CD4-positive, alpha-beta T cell treated with Interleukin-15 for 1 hour (primary cell): ENCODE measurements around the gene HBZ.
"Not testable (repeated sequence)": the region's sequence is repeated elsewhere in the genome, so short reads cannot be mapped to it uniquely, and the experiment has no call there.

Experiments used
- DNase-seq: peaks from one replicate; pipeline ENCODE4 v3.0.0-alpha.2; 2020

HBZ gene

GRCh38 chr16:138049-138417, 14.4 kb upstream of the HBZ start:
- no peak for DNase-seq

DNA sequence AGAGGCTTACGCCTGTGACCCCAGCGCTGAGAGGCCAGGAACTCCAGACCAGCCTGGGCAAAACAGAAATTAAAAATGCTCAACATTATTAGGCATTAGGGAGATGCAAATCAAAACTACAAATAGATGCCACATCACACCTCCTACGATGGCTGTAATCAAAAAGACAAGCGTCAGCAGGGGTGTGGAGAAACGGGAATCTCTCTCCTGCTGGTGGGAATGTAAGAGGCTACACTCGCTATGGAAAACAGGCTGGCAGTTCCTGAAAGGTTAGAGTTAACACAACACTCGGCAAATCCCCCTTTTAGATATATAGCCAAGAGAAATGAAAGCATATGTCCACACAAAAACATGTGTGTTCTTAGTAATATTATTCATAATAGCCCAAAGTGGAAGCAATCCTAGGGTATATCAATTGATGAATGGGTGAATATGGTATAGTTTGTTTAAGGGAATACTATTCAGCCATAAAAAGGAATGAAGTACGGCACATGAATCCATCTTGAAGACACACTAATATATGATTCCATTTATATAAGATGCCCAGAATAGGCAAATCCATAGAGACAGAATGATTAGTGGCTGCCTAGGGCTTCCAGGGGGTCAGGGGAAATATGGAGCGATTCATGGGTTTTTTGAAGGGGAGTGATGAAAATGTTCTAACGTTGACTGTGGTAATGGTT, 12.1 kb upstream of the HBZ start:
- DNase-seq: no peak

GRCh38 chr16:142405-142967, 10.0 kb upstream of the HBZ start:
- no peak for DNase-seq

DNA sequence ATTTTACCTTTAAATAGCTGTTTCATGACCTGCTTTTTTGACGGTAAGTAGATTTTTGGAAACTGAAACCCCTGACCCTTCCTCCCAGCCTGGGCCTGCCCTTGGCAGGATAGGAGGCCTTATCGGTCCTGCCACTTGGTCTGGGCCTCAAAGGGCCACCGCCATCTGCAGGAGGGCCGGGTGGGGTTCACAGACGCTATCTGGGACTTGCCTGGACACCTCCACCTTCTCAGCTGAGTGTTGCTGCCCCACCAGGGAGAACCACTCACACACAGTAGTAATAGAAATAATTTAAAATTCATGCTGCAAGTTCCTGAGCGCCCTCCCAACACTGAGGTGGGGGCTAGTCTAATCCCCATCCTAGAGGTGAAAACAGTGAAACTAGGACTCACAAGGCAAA, 9.4 kb upstream of the HBZ start:
- no peak for DNase-seq

GRCh38 chr16:143456-143855, 9.0 kb upstream of the HBZ start:
- no peak for DNase-seq

- no peak for DNase-seq
Observed at GRCh38 chr16:144797-145252, 7.6 kb upstream of the HBZ start.

GRCh38 chr16:146646-147045, 5.8 kb upstream of the HBZ start:
- DNase-seq: no peak

DNA sequence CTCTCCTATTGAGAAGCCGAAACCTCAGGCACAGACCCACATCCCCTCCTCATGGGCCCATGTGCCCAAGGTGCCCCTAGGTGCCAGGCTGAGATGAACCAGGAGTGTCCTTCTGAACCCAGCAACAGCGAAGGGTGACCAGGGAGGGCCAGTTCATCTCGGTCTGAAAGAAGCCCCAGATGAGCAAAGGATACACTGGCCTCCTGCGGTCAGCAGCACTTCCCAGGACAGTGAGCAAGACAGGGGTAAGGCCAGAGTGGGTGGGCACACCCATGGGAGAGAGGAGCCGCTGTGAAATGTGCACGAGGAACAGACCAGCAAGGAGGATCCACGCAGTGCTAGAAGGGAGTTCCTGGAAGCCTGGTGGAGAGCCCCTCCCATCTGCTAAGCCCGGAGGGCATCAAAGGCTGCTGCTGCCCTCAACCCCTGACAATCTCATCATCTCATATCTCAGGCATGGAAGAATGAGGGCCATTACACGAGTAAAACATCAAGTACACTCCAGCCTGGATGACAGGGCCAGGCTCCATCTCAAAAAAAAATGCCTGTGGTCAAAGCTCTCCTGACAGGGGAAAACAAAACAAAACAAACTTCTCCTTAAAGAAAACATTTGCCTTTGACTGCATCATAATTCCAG, 3.3 kb upstream of the HBZ start:
- DNase-seq: no peak

DNA sequence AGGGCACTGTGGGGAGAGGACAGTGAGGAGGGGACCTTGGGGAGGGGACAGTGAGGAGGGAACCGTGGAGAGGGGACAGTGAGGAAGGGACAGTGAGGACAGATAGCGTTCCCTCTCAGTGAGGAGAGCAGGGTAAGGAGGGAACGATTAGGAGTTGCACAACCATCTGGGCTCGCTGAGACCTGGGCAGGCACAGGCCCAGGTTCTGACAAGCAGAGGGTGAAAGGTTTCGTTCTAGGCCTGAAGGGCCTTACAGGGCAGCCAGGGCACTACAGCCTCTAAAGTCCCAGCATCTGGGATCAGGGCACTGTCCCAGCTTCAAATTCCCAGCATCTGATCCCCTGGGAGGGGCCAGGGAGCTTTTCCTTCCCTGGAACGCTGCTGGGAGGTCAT, 681 bp downstream of the HBZ start:
- not testable (repeated sequence) for DNase-seq

DNA sequence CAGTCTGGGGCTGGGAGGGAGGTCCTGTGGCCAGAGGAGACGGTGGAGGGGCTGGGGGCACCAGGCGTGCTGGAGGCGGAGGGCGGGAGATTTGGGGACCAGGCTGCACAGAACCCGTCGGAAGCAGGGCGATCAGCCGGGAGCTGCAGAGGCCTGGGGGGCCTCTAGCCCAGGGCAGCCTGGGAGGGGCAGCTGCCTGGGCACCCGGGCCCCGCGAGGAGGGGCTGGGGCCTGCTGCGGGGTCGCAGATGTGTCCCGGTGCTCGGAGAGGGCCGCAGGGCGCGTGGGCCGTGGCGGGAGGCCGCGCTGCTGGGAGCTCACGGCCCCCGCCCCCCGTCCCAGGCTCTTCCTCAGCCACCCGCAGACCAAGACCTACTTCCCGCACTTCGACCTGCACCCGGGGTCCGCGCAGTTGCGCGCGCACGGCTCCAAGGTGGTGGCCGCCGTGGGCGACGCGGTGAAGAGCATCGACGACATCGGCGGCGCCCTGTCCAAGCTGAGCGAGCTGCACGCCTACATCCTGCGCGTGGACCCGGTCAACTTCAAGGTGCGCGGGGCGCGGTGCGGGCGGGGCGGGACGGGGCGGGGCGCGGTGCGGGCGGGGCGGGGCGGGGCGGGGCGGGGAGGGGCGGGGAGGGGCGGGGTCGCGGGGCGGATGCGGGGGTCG, 1.2 kb downstream of the HBZ start:
- not testable (repeated sequence) for DNase-seq

DNA sequence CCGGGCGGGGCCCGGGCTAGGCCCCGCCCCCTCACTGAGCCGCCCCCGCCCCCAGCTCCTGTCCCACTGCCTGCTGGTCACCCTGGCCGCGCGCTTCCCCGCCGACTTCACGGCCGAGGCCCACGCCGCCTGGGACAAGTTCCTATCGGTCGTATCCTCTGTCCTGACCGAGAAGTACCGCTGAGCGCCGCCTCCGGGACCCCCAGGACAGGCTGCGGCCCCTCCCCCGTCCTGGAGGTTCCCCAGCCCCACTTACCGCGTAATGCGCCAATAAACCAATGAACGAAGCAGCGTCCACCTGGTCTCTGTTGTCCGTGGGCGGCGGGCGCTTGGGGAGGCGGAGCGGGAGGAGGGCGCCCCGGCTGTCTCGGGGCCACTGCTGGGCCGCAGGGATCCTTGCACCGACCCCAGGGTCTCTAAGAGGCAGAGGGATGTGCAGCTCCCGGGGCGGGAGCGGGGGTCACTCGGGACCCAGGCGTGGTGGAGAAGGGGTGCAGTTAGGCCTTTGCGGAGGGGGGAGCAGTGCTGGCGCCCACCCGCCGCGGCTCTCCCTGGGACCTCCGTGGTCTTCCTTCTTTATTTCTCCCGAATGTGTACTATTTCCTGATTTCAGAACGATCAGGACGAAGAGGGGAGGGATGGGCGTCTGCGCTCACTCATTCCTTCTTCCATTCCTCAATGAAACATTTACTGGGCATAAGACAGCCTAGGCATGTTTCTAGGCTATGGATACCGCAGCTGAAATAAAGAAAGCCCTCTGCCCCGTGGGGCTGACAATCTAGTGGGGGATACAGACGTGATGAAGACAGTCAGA, 2.0 kb downstream of the HBZ start:
- no peak for DNase-seq

GRCh38 chr16:155031-155398, 2.6 kb downstream of the HBZ start:
- DNase-seq: no peak

GRCh38 chr16:159136-159849, 6.8 kb downstream of the HBZ start:
- no peak for DNase-seq

DNA sequence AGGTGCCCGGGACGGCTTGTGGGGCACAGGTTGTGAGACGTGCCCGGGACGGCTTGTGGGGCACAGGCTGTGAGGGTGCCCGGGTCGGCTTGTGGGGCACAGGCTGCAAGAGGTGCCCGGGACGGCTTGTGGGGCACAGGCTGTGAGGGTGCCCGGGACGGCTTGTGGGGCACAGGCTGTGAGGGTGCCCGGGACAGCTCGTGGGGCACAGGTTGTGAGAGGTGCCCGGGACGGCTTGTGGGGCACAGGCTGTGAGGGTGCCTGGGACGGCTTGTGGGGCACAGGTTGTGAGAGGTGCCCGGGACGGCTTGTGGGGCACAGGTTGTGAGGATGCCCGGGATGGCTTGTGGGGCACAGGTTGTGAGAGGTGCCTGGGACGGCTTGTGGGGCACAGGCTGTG, 7.8 kb downstream of the HBZ start:
- not testable (repeated sequence) for DNase-seq

- no peak for DNase-seq
Observed at GRCh38 chr16:160691-161190, 8.3 kb downstream of the HBZ start.

GRCh38 chr16:162271-162991, 10.0 kb downstream of the HBZ start:
- no peak for DNase-seq

DNA sequence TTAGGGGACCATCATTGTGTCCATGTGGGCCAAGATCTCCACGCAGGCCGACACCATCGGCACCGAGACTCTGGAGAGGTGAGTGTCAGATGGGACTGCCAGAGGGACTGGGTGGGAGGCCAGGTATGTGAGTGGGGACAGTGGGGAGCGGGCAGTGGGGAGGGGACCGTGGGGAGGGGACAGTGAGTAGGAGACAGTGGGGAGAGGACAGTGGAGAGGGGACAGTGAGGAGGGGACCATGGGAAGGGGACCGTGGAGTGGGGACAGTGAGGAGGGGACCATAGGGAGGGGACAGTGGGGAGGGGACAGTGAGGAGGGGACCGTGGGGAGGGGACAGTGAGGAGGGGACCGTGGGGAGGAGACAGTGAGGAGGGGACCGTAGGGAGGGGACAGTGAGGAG, 10.7 kb downstream of the HBZ start:
- not testable (repeated sequence) for DNase-seq

- DNase-seq: not testable (repeated sequence)
Observed at GRCh38 chr16:163696-164095, 11.3 kb downstream of the HBZ start.

- DNase-seq: not testable (repeated sequence)
Observed at GRCh38 chr16:164134-164823, 11.8 kb downstream of the HBZ start.

DNA sequence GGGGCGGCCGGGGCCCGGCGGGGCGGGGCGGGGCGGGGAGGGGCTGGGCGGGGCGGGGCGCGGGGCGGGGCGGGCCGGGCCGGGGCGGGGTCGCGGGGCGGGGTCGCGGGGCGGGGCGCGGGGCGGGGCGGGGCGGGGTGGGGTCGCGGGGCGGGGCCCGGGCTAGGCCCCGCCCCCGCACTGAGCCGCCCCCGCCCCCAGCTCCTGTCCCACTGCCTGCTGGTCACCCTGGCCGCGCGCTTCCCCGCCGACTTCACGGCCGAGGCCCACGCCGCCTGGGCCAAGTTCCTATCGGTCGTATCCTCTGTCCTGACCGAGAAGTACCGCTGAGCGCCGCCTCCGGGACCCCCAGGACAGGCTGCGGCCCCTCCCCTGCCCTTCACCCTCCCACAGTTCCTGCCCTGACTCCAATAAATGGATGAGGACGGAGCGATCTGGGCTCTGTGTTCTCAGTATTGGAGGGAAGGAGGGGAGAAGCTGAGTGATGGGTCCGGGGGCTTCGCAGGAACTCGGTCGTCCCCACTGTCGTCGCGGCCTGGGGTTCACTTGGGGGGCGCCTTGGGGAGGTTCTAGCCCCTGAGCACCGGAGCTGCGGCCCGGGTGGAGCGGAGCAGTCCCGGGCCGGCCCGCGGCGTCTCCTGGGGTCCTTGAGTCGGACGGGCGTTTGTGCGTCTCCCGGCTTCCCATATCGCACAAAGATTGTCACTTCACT, 12.5 kb downstream of the HBZ start:
- DNase-seq: no peak
